Occipital lobe (tissue), 2 donors: Measurements from ENCODE around the gene CALM1. TPM values are rescaled to one million over a fixed set of nuclear protein-coding genes. Genes with fewer than 3 reads are reported as not detected.
"Not testable (repeated sequence)": the region's sequence is repeated elsewhere in the genome, so short reads cannot be mapped to it uniquely, and the experiment has no call there.

Experiments used
- DNase-seq: peaks from one replicate; lab custom pipeline; 2025; lab: John Stamatoyannopoulos, UW
- total RNA-seq: library from RNA; depleted of rRNA; stranded (reverse); fragments of >200 nt; gene quantifications from one replicate; pipeline ENCODE4 v1.2.3, GENCODE V29; 2014

CALM1 gene
- total RNA-seq, 1 donor from 2014 or later, result 1,332 TPM

GRCh38 chr14:90383126-90383730 is 13.6 kb upstream of the CALM1 start:
- peak; percentile 99 for DNase-seq

- DNase-seq, result no peak
These were observed 12.9 kb upstream of the CALM1 start for GRCh38 chr14:90383731-90384542.

GRCh38 chr14:90384543-90384911 is 12.3 kb upstream of the CALM1 start:
- DNase-seq, result no peak

- DNase-seq, result no peak
These were observed 10.5 kb upstream of the CALM1 start for GRCh38 chr14:90386321-90386720.

- DNase-seq, result no peak
These were observed 9.5 kb upstream of the CALM1 start for GRCh38 chr14:90387206-90387760.

- no peak for DNase-seq
These were observed 8.4 kb upstream of the CALM1 start for GRCh38 chr14:90388437-90388836.

- DNase-seq, result no peak
These were observed 7.8 kb upstream of the CALM1 start for GRCh38 chr14:90388982-90389381.

GRCh38 chr14:90393966-90394365 is 2.9 kb upstream of the CALM1 start:
- DNase-seq, result no peak

GRCh38 chr14:90394782-90395181 is 2.0 kb upstream of the CALM1 start:
- DNase-seq, result not testable (repeated sequence)

- DNase-seq, result peak; percentile 48
These were observed 841 bp downstream of the CALM1 start for GRCh38 chr14:90397425-90398314.

- no peak for DNase-seq
These were observed 1.5 kb downstream of the CALM1 start for GRCh38 chr14:90398315-90398839.

GRCh38 chr14:90398841-90399540 is 2.2 kb downstream of the CALM1 start:
- DNase-seq, result no peak

- peak; percentile 89 for DNase-seq
These were observed 3.0 kb downstream of the CALM1 start for GRCh38 chr14:90399541-90400444.

- no peak for DNase-seq
These were observed 4.2 kb downstream of the CALM1 start for GRCh38 chr14:90400904-90401561.

GRCh38 chr14:90402016-90402415 is 5.2 kb downstream of the CALM1 start:
- DNase-seq, result no peak

- no peak for DNase-seq
These were observed 6.2 kb downstream of the CALM1 start for GRCh38 chr14:90403065-90403464.

GRCh38 chr14:90405101-90405500 is 8.3 kb downstream of the CALM1 start:
- DNase-seq, result no peak

GRCh38 chr14:90405755-90406154 is 8.9 kb downstream of the CALM1 start:
- DNase-seq, result no peak

- DNase-seq, result no peak
These were observed 9.6 kb downstream of the CALM1 start for GRCh38 chr14:90406384-90406798.
